Medulla oblongata (tissue), 1 donor: Measurements from ENCODE around the gene ROCK2.

Experiments used
- DNase-seq: peaks from one replicate; pipeline ENCODE4 v3.0.0-alpha.2; 2015; ENCODE audit errors: extremely low spot score

Gene ROCK2

GRCh38 chr2:11154016-11154922, 190.2 kb downstream of the ROCK2 start:
- peak; percentile 43 for DNase-seq

- DNase-seq: no peak
Observed at GRCh38 chr2:11152591-11152990, 191.8 kb downstream of the ROCK2 start.

- no peak for DNase-seq
Observed at GRCh38 chr2:11147263-11147662, 197.2 kb downstream of the ROCK2 start.

GRCh38 chr2:11146076-11146475, 198.4 kb downstream of the ROCK2 start:
- DNase-seq: no peak

- DNase-seq: no peak
Observed at GRCh38 chr2:11145350-11145749, 199.1 kb downstream of the ROCK2 start.

- no peak for DNase-seq
Observed at GRCh38 chr2:11144738-11145079, 199.7 kb downstream of the ROCK2 start.

GRCh38 chr2:11144077-11144737, 200.2 kb downstream of the ROCK2 start:
- DNase-seq: no peak

- no peak for DNase-seq
Observed at GRCh38 chr2:11142987-11143386, 201.4 kb downstream of the ROCK2 start.

- DNase-seq: no peak
Observed at GRCh38 chr2:11142330-11142729, 202.1 kb downstream of the ROCK2 start.

GRCh38 chr2:11141319-11141718, 203.1 kb downstream of the ROCK2 start:
- DNase-seq: no peak

GRCh38 chr2:11140492-11140891, 203.9 kb downstream of the ROCK2 start:
- DNase-seq: no peak

- no peak for DNase-seq
Observed at GRCh38 chr2:11134349-11134748, 210.1 kb downstream of the ROCK2 start.

GRCh38 chr2:11133936-11134320, 210.5 kb downstream of the ROCK2 start:
- no peak for DNase-seq

GRCh38 chr2:11133238-11133935, 211.0 kb downstream of the ROCK2 start:
- DNase-seq: no peak

- no peak for DNase-seq
Observed at GRCh38 chr2:11132036-11132671, 212.3 kb downstream of the ROCK2 start.

GRCh38 chr2:11131166-11131920, 213.1 kb downstream of the ROCK2 start:
- DNase-seq: no peak
